Endothelial cell of umbilical vein (primary cell): Measurements from ENCODE around the gene PTBP2. TPM values are rescaled to one million over a fixed set of nuclear protein-coding genes. Genes with fewer than 3 reads are reported as not detected.

Experiments
- BruUV-seq: library from RNA; stranded (reverse); fragments of 400-500 nt; replicated peaks from 2 replicates; lab custom pipeline; 2021; lab: Mats Ljungman, UMichigan
- CTCF ChIA-PET: fragments of 300-600, 350-600 bp; sonication (Branson Sonifier 250); formaldehyde crosslinking; loops from one replicate; lab custom pipeline; 2021; ENCODE audit warnings: antibody characterized with exemption, inconsistent platforms; lab: Charles Lee
- POLR2A ChIA-PET: fragments of 300-600, 350-600 bp; sonication (Branson Sonifier 250); formaldehyde crosslinking; loops from one replicate; lab custom pipeline; 2021; ENCODE audit warnings: antibody characterized with exemption, inconsistent platforms; lab: Charles Lee
- DNase-seq: peaks from one replicate; pipeline ENCODE4 v3.0.0-alpha.2; 2011; ENCODE audit warnings: low read depth, low spot score
- FAIRE-seq: peaks from 2 replicates; lab custom pipeline; 2011; peaks lifted over from hg19 to GRCh38; lab: Jason Lieb, UNC
- H2AFZ ChIP-seq: 2 replicates; pipeline ENCODE4 v1.6.0; 2012; ENCODE audit warnings: low read depth, low read length, control low read depth, inconsistent platforms
- H3K27ac ChIP-seq: 2 replicates; pipeline ENCODE4 v1.5.1; 2011; ENCODE audit warnings: low read depth, mild to moderate bottlenecking, control low read depth, low read length, moderate library complexity; ENCODE audit not compliant: insufficient read depth
- H3K27me3 ChIP-seq, 2 experiments: 2 replicates each; pipeline versions ENCODE4 v1.6.0 to v1.6.1; 2011; ENCODE audit warnings: low read length in 2 of 2, mixed read lengths in 1 of 2; ENCODE audit not compliant: control insufficient read depth in 2 of 2, insufficient read depth in 2 of 2
- H3K36me3 ChIP-seq, 2 experiments: 2 replicates in 1 of 2; 3 replicates in 1 of 2; pipeline ENCODE4 v1.5.1; 2011; ENCODE audit warnings: low read length in 2 of 2, mild to moderate bottlenecking in 1 of 2, moderate library complexity in 1 of 2; ENCODE audit not compliant: control insufficient read depth in 2 of 2, insufficient read depth in 2 of 2; ENCODE audit errors: extremely low read depth in 1 of 2
- H3K4me1 ChIP-seq: 3 replicates; pipeline ENCODE4 v1.5.1; 2011; ENCODE audit warnings: mild to moderate bottlenecking, low read length; ENCODE audit not compliant: control insufficient read depth, insufficient read depth; ENCODE audit errors: extremely low read depth
- H3K4me2 ChIP-seq: 2 replicates; pipeline ENCODE4 v1.6.1; 2011; ENCODE audit warnings: low read length, control low read depth, mixed read lengths; ENCODE audit not compliant: insufficient read depth
- H3K4me3 ChIP-seq, 3 experiments: fragments of 200-600 bp in 1 of 3; sonication (generic), shearing (Covaris generic) in 1 of 3; replicated peaks in 1 of 3; 2 replicates each; pipeline ENCODE4 v1.5.1; 2011 to 2016; ENCODE audit warnings: control low read depth in 3 of 3, low read length in 3 of 3, mild to moderate bottlenecking in 2 of 3, inconsistent platforms in 1 of 3, low read depth in 1 of 3, moderate library complexity in 1 of 3; ENCODE audit not compliant: insufficient read depth in 1 of 3
- H3K79me2 ChIP-seq: 2 replicates; pipeline ENCODE4 v1.6.0; 2012; ENCODE audit warnings: low read length, inconsistent platforms; ENCODE audit not compliant: control insufficient read depth, insufficient read depth
- H3K9ac ChIP-seq: replicated peaks from 2 replicates; pipeline ENCODE3; 2011; ENCODE audit warnings: low read length, control low read depth; ENCODE audit not compliant: insufficient read depth; ENCODE audit errors: extremely low read depth
- H3K9me1 ChIP-seq: replicated peaks from 3 replicates; pipeline ENCODE4 v1.6.0; 2011; ENCODE audit warnings: mild to moderate bottlenecking, low read length; ENCODE audit not compliant: control insufficient read depth, insufficient read depth; ENCODE audit errors: extremely low read depth
- H3K9me3 ChIP-seq: replicated peaks from 2 replicates; pipeline ENCODE4 v1.5.1; 2012; ENCODE audit warnings: low read length, inconsistent platforms; ENCODE audit not compliant: control insufficient read depth, insufficient read depth
- H4K20me1 ChIP-seq: replicated peaks from 2 replicates; pipeline ENCODE3; 2011; ENCODE audit warnings: mild to moderate bottlenecking, low read length; ENCODE audit not compliant: control insufficient read depth, insufficient read depth; ENCODE audit errors: extremely low read depth
- CTCF ChIP-seq, 2 donors: IDR thresholded peaks; 1 replicate in 1 of 2; 2 replicates in 1 of 2; pipeline ENCODE4 v1.5.1; 2011; ENCODE audit warnings: low read length in 2 of 2, mild to moderate bottlenecking in 2 of 2, moderate library complexity in 2 of 2, control low read depth in 1 of 2, inconsistent platforms in 1 of 2, low read depth in 1 of 2; ENCODE audit not compliant: insufficient read depth in 1 of 2; ENCODE audit errors: extremely low read depth in 1 of 2
- EZH2 ChIP-seq: IDR thresholded peaks from 2 replicates; pipeline ENCODE4 v1.6.1; 2012; ENCODE audit warnings: borderline replicate concordance, low read depth, mild to moderate bottlenecking, moderate library complexity, low read length, inconsistent platforms; ENCODE audit not compliant: severe bottlenecking
- MYC ChIP-seq: IDR thresholded peaks from one replicate; pipeline ENCODE4 v1.6.1; 2011; ENCODE audit warnings: mild to moderate bottlenecking, low read depth, low read length
- dilution Hi-C: fragments of 300-500 bp; cut with MboI; formaldehyde crosslinking; loops from one replicate; pipeline ENCODE4 v1.15.0; 2019; ENCODE audit warnings: low sequenced_read_pairs; ENCODE audit not compliant: extremely low pct_ligation_motif_present
- intact Hi-C: fragments of 100-400 bp; cut with micrococcal nuclease; formaldehyde crosslinking; loops from one replicate; pipeline ENCODE4 v1.10.0; 2022
- polyA plus RNA-seq, 4 experiments: library from polyadenylated mRNA; depleted of rRNA in 3 of 4; stranded (reverse) in 3 of 4; unstranded in 1 of 4; fragments of >200 nt; gene quantifications; 2 replicates each; pipeline versions ENCODE4 v1.2.1 to v1.2.3, GENCODE V29; 2011 to 2012; ENCODE audit warnings: missing spikeins in 1 of 4
- total RNA-seq: library from RNA; stranded (reverse); gene quantifications from 2 replicates; pipeline ENCODE4 v1.2.3, GENCODE V29; 2021

PTBP2 gene
- total and polyA plus RNA-seq, 2 donors (not counting 3 experiments of a cell fraction or from before 2014, with no cell fraction given) = 7.7 to 27.0 TPM

- FAIRE-seq = no peak
Observed at GRCh38 chr1:96843601-96844000, 122.0 kb downstream of the PTBP2 start.

GRCh38 chr1:96845464-96845863 lies 123.9 kb downstream of the PTBP2 start:
- Histone ChIP-seq H3K36me3 (no peaks in the 10 kb centered on the region), H3K27ac (no peak overlapping the region), H3K4me2 (no peak overlapping the region), H3K79me2 (no peaks in the 10 kb centered on the region), H3K9me3 (no peaks in the 10 kb centered on the region), H4K20me1 (no peaks in the 10 kb centered on the region), H3K9me1 (no peaks in the 10 kb centered on the region), H3K27me3 (no peaks in the 10 kb centered on the region), H2AFZ (no peak overlapping the region), H3K4me3 (no peak overlapping the region), H3K4me1 (no peaks in the 10 kb centered on the region), H3K9ac (no peak overlapping the region)
- DNase-seq = peak; percentile 35
- dilution Hi-C loops (no loop called here), intact Hi-C loops (loop anchor here (1.0 to 10.0 kb wide), 4 partner anchors 609 to 928 kb away; no protein-coding TSS in a partner anchor)
- ChIA-PET CTCF (interaction anchor here (0.6 to 3.2 kb wide), 7 partner anchors 9 to 930 kb away, joined by 3 to 19 read pairs (median 4); no protein-coding TSS in a partner anchor), POLR2A (no interaction called here)
- BruUV-seq = no TSS peak
- peak; percentile 76 for FAIRE-seq
- no peak for TF ChIP-seq MYC
- TF ChIP-seq CTCF (IDR thresholded peaks at IDR 0.05; ENCODE audit: extremely low read depth in 1 of 2, insufficient read depth in 1 of 2, low read depth in 1 of 2, low read length in 2 of 2) = peak; percentile 62 to 76

More at GRCh38 chr1:96843601-96844000, 122.0 kb downstream of the PTBP2 start:
- no peaks in the 10 kb centered on the region for H3K9me3 ChIP-seq
- ChIA-PET POLR2A (no interaction called here), CTCF (interaction anchor here (1.0 to 1.7 kb wide), 2 partner anchors 207 to 607 kb away, joined by 3 to 11 read pairs; no protein-coding TSS in a partner anchor)
- no peak overlapping the region for H3K27ac ChIP-seq
- intact Hi-C loops = loop anchor here (10.0 kb wide), 1 partner anchor 889 kb away; no protein-coding TSS in a partner anchor
- TF ChIP-seq EZH2 = no peak
- DNase-seq = no peak
- no peaks in the 10 kb centered on the region for H3K9me1 ChIP-seq
- H3K4me1 ChIP-seq = no peaks in the 10 kb centered on the region
- H3K27me3 ChIP-seq = no peaks in the 10 kb centered on the region
- no peaks in the 10 kb centered on the region for H3K79me2 ChIP-seq
- no peaks in the 10 kb centered on the region for H3K36me3 ChIP-seq
- H4K20me1 ChIP-seq = no peaks in the 10 kb centered on the region
- no peak overlapping the region for H3K9ac ChIP-seq
- dilution Hi-C loops = no loop called here
- no peak overlapping the region for H3K4me2 ChIP-seq
- BruUV-seq = no TSS peak
- no peak overlapping the region for H2AFZ ChIP-seq
- no peak overlapping the region for H3K4me3 ChIP-seq
